GM19099 (cell line): Measurements from ENCODE around the gene CD69.

Source experiments
- POLR2A ChIP-seq: IDR thresholded peaks from 3 replicates; pipeline ENCODE4 v1.6.1; 2011; ENCODE audit warnings: low read depth; ENCODE audit not compliant: insufficient read length; ENCODE audit errors: extremely low read depth

CD69 gene

GRCh38 chr12:9717070-9717925 lies 43.4 kb downstream of the CD69 start:
- peak; percentile 13 for TF ChIP-seq POLR2A

GRCh38 chr12:9711664-9712063 lies 49.0 kb downstream of the CD69 start:
- TF ChIP-seq POLR2A, result no peak

GRCh38 chr12:9710584-9711375 lies 49.9 kb downstream of the CD69 start:
- no peak for TF ChIP-seq POLR2A

DNA sequence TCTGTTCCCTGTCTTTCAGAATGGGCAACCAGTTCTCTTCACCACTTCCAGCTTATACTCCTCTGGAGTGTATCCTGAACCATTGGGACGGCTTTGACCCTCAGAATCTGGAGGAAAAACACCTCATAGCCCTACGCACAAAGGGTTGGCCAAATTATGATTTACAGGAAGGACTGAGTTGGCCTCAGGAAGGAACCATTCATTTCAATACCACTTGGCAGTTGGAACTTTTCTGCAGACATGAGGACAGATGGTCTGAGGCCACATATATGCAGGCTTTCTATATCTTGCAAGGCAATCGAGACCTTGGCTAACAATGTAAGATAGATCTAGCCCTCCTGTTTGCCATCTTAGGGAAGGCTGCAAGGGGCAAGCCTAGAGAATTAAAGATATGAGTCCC lies 51.8 kb downstream of the CD69 start:
- TF ChIP-seq POLR2A, result peak; percentile 3

DNA sequence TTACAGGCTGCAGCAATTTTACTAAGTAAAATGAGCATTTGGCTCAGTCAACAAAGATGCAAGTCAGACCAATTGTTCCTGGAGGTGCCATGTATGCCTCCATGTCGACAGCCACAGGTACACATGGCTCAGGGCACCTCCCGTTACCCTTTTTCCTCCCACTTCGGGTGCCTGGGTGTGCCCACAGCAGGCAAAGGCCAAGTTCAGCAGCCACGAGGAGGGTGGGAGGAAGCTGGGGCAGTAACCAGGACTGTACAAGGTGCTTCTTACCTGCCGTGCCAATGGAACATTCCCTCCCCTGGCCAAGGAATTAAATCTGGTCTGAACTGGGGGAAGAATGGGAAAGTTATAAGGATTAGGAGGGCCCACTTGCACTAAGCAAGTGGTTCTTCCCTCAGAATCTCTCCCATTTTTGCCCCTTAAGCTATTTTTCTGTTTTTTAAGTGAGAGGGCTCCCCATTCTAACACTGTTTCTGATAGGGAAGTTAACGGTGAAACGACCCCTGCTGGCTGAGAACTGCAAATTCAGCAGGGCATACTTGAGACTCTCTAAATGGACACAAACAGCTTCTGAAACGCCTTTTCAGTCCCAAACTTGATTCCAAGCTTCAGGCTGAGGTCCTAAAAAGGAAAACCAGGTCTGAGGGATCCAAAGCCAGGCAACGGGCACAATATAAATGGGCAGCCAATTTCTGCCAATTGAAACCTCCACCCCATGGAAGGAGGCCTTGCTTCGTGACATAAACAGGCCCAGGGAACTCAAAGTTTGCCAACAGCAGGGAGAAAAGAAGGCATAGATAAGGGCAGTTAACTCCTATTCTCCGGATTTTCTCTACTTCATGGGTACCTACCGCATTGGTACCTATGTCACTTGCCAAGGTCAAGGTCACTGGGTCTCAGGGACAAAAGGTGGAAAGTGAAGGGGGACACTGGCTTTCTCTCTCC lies 52.6 kb downstream of the CD69 start:
- TF ChIP-seq POLR2A, result peak; percentile 5

DNA sequence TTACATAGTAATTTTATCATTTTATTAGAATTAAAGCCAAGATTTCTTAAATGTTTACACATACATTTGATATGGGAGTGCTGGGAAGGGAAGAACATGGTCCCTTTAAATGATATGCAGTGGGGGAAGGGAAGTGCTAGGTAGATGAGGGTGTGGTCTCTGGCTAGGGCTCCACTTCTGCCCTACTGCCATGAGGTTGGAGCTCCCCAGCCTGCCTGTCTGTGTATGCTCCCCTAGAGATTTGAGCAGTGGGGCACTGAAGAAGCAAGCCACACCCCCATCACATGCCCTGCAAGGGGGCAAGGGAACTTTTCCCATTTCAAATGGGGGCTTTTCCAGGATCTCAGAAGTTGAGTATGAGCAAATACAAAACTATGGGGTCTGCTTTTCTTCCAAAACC lies 53.3 kb downstream of the CD69 start:
- TF ChIP-seq POLR2A, result no peak

- no peak for TF ChIP-seq POLR2A
Measured at GRCh38 chr12:9706086-9706685, 54.5 kb downstream of the CD69 start.
